ENCODE measurements around the gene NMRAL1. TPM values are rescaled to one million over a fixed set of nuclear protein-coding genes. Genes with fewer than 3 reads are reported as not detected.

The NMRAL1 gene
- total RNA-seq, result 10 to 100 TPM; 26.3 to 49.0 (median 40.6) TPM
- 10 to 100 TPM; 40.1 to 58.6 (median 44.9) TPM for polyA plus RNA-seq
- long read RNA-seq, donor 1, partial matches to known transcripts, result 0 of 4 reads
- long read RNA-seq, donor 1, other reads (novel, unspliced or antisense), result 0 of 4 reads
- long read RNA-seq, donor 2, partial matches to known transcripts, result 0 of 10 reads
- long read RNA-seq, donor 2, other reads (novel, unspliced or antisense), result 0 of 10 reads

- DNase-seq, result peak; percentile 95
- Histone ChIP-seq H3K4me1 (peaks cover 22 to 72% (median 57%) of the 10 kb centered on the region in 6 donors), H3K9me3 (no peaks in the 10 kb centered on the region), H3K4me3 (peak within 1 kb of the TSS; percentile 51 to 78 (median 68)), H3K27ac (peak within 1 kb of the TSS; percentile 78 to 96 (median 86)), H3K36me3 (peaks cover 0 to 20% (median 3%) of the 10 kb centered on the region in 6 donors), H3K27me3 (replicated peaks in 1 of 7) (no peaks in the 10 kb centered on the region)
- intact Hi-C loops (cut with DNase I; ENCODE audit: low total_unique reads), result no loop called here
- 2 to 4% (median 3%) methylated on average over 33 to 60 of the region's 60 CpGs for WGBS, 5 donors
- peak; percentile 88 to 92 (median 88) for TF ChIP-seq POLR2AphosphoS5 (IDR thresholded peaks at IDR 0.05)
- peak in 1 of 3 donors; percentile 34 for TF ChIP-seq POLR2A (IDR thresholded peaks at IDR 0.05)
- TF ChIP-seq CTCF (IDR thresholded peaks at IDR 0.05 in 8 of 11, conservative IDR thresholded peaks at IDR 0.05 in 3 of 11), result peak in 3 of 11 experiments; percentile 8 to 31 (median 28)
Measured at GRCh38 chr16:4474192-4474961, at the start of gene NMRAL1. Gene NMRAL1 (minus strand): TSS chr16:4474625. CDS start chr16:4474132, 493 bp downstream.

- H3K27ac ChIP-seq, result no peak overlapping the region
Measured at GRCh38 chr16:4523686-4524085, 49.3 kb upstream of the NMRAL1 start.

GRCh38 chr16:4522051-4522581 lies 47.7 kb upstream of the NMRAL1 start:
- Histone ChIP-seq H3K27ac (no peak overlapping the region), H3K36me3 (peaks cover 0 to 22% (median 0%) of the 10 kb centered on the region in 6 donors), H3K9me3 (no peaks in the 10 kb centered on the region), H3K27me3 (replicated peaks in 1 of 7) (no peaks in the 10 kb centered on the region), H3K4me3 (no peak overlapping the region), H3K4me1 (peaks cover 0 to 34% (median 4%) of the 10 kb centered on the region in 6 donors)
- DNase-seq, result peak; percentile 56
- TF ChIP-seq POLR2AphosphoS5 (IDR thresholded peaks at IDR 0.05), result peak in 1 of 3 donors; percentile 42
- TF ChIP-seq CTCF (IDR thresholded peaks at IDR 0.05 in 8 of 11, conservative IDR thresholded peaks at IDR 0.05 in 3 of 11), result no peak
- WGBS, 5 donors, result 78 to 84% (median 79%) methylated on average over 4 to 8 of the region's 8 CpGs
- intact Hi-C loops (cut with DNase I; ENCODE audit: low total_unique reads), result no loop called here

More at GRCh38 chr16:4523686-4524085, 49.3 kb upstream of the NMRAL1 start:
- Histone ChIP-seq H3K4me3 (no peak overlapping the region), H3K4me1 (peaks cover 0 to 28% (median 5%) of the 10 kb centered on the region in 6 donors), H3K9me3 (no peaks in the 10 kb centered on the region), H3K27me3 (replicated peaks in 1 of 7) (no peaks in the 10 kb centered on the region), H3K36me3 (peaks cover 0 to 22% (median 0%) of the 10 kb centered on the region in 6 donors)
- peak; percentile 10 for DNase-seq
- intact Hi-C loops (cut with DNase I; ENCODE audit: low total_unique reads), result no loop called here
- 90 to 98% (median 96%) methylated on average over 4 of the region's 4 CpGs for WGBS, 5 donors
- no peak for TF ChIP-seq CTCF (IDR thresholded peaks at IDR 0.05 in 8 of 11, conservative IDR thresholded peaks at IDR 0.05 in 3 of 11)
- TF ChIP-seq POLR2A (IDR thresholded peaks at IDR 0.05), result no peak
- TF ChIP-seq POLR2AphosphoS5 (IDR thresholded peaks at IDR 0.05), result no peak

- 82 to 91% (median 90%) methylated on average over 7 of the region's 7 CpGs for WGBS, 5 donors
- DNase-seq, result no peak
- Histone ChIP-seq H3K27ac (no peak overlapping the region), H3K27me3 (replicated peaks in 1 of 7) (no peaks in the 10 kb centered on the region), H3K4me1 (peaks cover 5 to 36% (median 10%) of the 10 kb centered on the region in 6 donors), H3K9me3 (no peaks in the 10 kb centered on the region), H3K4me3 (no peak overlapping the region), H3K36me3 (peaks cover 0 to 22% (median 0%) of the 10 kb centered on the region in 6 donors)
- intact Hi-C loops (cut with DNase I; ENCODE audit: low total_unique reads), result no loop called here
- no peak for TF ChIP-seq POLR2A (IDR thresholded peaks at IDR 0.05)
Measured at GRCh38 chr16:4520913-4521312, 46.5 kb upstream of the NMRAL1 start.

All from spleen (tissue), 13 donors.